Ascending aorta (tissue), 2 donors: ENCODE data around the gene C1QTNF5. TPM values are rescaled to one million over a fixed set of nuclear protein-coding genes. Genes with fewer than 3 reads are reported as not detected.

ENCODE experiments used
- DNase-seq, 2 donors: peaks; one replicate each; pipeline ENCODE4 v3.0.0-alpha.2; 2019; ENCODE audit warnings: low spot score in 2 of 2
- H3K27ac ChIP-seq, 2 donors: fragments of 200-600 bp; sonication (generic); one replicate each; pipeline ENCODE4 v1.5.1; 2016 to 2017; ENCODE audit warnings: mild to moderate bottlenecking in 1 of 2
- H3K27me3 ChIP-seq: fragments of 200-600 bp; sonication (generic); one replicate; pipeline ENCODE4 v1.5.1; 2017
- H3K36me3 ChIP-seq, 2 donors: fragments of 200-600 bp; sonication (generic); one replicate each; pipeline ENCODE4 v1.5.1; 2016
- H3K4me1 ChIP-seq, 2 donors: fragments of 200-600 bp; sonication (generic); one replicate each; pipeline ENCODE4 v1.5.1; 2016 to 2017; ENCODE audit warnings: mild to moderate bottlenecking in 1 of 2
- H3K4me3 ChIP-seq, 2 donors: fragments of 200-600 bp; sonication (generic); one replicate each; pipeline ENCODE4 v1.5.1; 2016 to 2017; ENCODE audit warnings: mild to moderate bottlenecking in 1 of 2
- H3K9me3 ChIP-seq, 2 donors: fragments of 200-600 bp; sonication (generic); one replicate each; pipeline ENCODE4 v1.5.1; 2016
- CTCF ChIP-seq, 3 experiments: fragments of 200-600 bp in 2 of 3; fragments of 450-650 bp in 1 of 3; sonication (generic) in 2 of 3; IDR thresholded peaks; one replicate each; pipeline ENCODE4 v1.5.1; 2016 to 2019; ENCODE audit warnings: antibody characterized with exemption in 3 of 3, mild to moderate bottlenecking in 1 of 3, moderate library complexity in 1 of 3
- intact Hi-C: fragments of 100-400 bp; cut with DNase I; formaldehyde crosslinking; loops from one replicate; pipeline ENCODE4 v1.15.1; 2023
- total RNA-seq: library from RNA; depleted of rRNA; stranded (reverse); fragments of >200 nt; gene quantifications from one replicate; pipeline ENCODE4 v1.1.0, GENCODE V29; 2016

Gene C1QTNF5
- total RNA-seq, 1 donor from 2014 or later: 95.8 TPM

DNA sequence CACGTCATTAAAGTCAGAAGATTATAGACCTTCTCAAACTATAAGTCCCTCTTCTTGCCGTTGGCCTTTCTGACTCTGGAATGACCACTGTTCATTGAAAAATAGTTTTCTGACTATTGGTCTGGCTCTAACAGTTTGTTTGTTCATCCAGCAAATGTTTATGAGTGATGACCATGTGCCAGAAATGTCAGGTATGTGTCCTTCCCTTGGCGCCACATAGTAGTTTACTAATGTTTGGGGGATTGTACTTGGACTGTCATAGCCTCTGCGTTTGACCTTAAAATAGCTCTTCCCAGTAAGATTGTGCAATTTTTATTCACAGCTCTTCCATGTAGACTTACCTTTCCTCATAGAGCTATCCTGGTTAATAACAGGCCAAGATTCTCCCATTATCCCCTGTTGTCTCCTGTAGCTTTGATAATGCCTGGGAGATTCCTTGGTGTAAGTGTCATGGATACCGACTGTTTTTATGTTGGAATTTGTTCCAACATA lies 37.4 kb downstream of the C1QTNF5 start:
- H3K4me3 ChIP-seq: no peak overlapping the region
- no peaks in the 10 kb centered on the region for H3K9me3 ChIP-seq
- no peaks in the 10 kb centered on the region for H3K27me3 ChIP-seq
- no peak for TF ChIP-seq CTCF (IDR thresholded peaks at IDR 0.05)
- H3K4me1 ChIP-seq: peaks cover 11 to 29% of the 10 kb centered on the region in 2 donors
- intact Hi-C loops: no loop called here
- H3K36me3 ChIP-seq: peaks cover 26 to 53% of the 10 kb centered on the region in 2 donors
- H3K27ac ChIP-seq: no peak overlapping the region
- no peak for DNase-seq

DNA sequence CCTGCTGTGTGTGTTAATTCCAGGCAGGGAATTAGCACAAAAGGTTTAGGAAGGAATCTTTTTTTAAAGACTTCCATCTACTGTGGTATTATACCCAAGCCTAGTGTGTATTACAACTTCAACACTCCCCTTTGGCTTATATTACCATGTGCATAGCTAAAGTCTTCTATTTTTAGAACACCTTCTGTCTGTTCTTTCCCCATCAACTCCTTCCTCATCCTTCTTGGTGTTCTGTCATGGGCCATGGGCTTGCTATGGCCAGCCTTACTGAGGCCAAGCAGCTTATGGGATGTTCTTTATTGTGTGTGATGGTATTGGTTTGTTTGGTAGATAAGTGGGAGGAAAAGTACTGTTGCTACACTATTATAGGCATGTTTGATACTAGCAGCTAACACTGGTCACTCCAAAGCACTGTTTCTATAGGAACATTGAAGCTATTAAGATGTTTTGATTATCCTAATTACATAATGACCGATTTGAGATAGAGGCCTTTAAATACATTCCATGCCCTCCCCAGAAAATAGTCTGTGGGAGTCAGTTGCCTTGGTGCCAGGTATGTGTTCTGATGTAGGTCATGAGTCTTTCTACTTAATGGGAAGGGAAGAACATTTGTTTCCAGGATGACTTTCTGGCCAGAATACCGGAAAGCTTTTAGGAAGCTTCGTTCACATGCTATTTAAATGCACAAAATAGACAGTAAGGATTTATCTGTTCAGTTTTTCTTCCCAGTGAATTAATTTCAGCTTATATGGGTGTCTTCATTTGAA lies 40.3 kb downstream of the C1QTNF5 start:
- H3K27me3 ChIP-seq: no peaks in the 10 kb centered on the region
- H3K4me3 ChIP-seq: no peak overlapping the region
- intact Hi-C loops: no loop called here
- no peak for DNase-seq
- no peaks in the 10 kb centered on the region for H3K9me3 ChIP-seq
- peaks cover 32 to 66% of the 10 kb centered on the region in 2 donors for H3K36me3 ChIP-seq
- no peak overlapping the region for H3K27ac ChIP-seq
- H3K4me1 ChIP-seq: peaks cover 0 to 5% of the 10 kb centered on the region in 2 donors
- TF ChIP-seq CTCF (IDR thresholded peaks at IDR 0.05): no peak

GRCh38 chr11:119299416-119299815 lies 41.3 kb downstream of the C1QTNF5 start:
- peaks cover 32 to 66% of the 10 kb centered on the region in 2 donors for H3K36me3 ChIP-seq
- H3K27me3 ChIP-seq: no peaks in the 10 kb centered on the region
- intact Hi-C loops: no loop called here
- no peaks in the 10 kb centered on the region for H3K9me3 ChIP-seq
- TF ChIP-seq CTCF (IDR thresholded peaks at IDR 0.05): no peak
- no peak for DNase-seq
- H3K4me3 ChIP-seq: no peak overlapping the region
- H3K27ac ChIP-seq: no peak overlapping the region
- H3K4me1 ChIP-seq: no peaks in the 10 kb centered on the region

DNA sequence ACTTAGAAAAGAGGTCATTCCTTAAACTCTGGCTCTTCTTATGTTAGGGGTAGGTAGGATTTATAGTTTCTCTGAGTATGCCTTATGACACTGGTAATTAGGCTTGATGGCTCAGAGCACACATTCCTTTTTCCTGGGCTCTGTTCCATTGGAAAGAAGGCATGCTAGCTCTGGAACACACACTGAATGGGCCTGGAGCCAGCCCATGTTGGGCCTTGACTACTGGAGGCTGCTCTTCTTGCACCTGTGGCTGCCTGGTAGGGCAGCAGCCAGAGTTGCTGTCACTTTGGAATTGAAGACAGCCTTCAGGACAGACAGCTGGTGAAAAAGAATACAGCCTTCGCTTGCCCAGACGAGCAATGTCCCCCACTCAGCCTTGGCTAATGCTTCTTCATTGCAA lies 42.0 kb downstream of the C1QTNF5 start:
- Histone ChIP-seq H3K4me1 (no peaks in the 10 kb centered on the region), H3K36me3 (peaks cover 29 to 66% of the 10 kb centered on the region in 2 donors), H3K4me3 (no peak overlapping the region), H3K27ac (peak overlapping the region in 1 of 2 donors; percentile 38), H3K27me3 (no peaks in the 10 kb centered on the region), H3K9me3 (no peaks in the 10 kb centered on the region)
- DNase-seq: no peak
- intact Hi-C loops: no loop called here
- no peak for TF ChIP-seq CTCF (IDR thresholded peaks at IDR 0.05)

- Histone ChIP-seq H3K27me3 (no peaks in the 10 kb centered on the region), H3K36me3 (peaks cover 29 to 59% of the 10 kb centered on the region in 2 donors), H3K9me3 (no peaks in the 10 kb centered on the region), H3K4me1 (no peaks in the 10 kb centered on the region), H3K27ac (peak overlapping the region in 1 of 2 donors; percentile 38), H3K4me3 (no peak overlapping the region)
- intact Hi-C loops: no loop called here
- no peak for DNase-seq
- TF ChIP-seq CTCF (IDR thresholded peaks at IDR 0.05): no peak
Measured at GRCh38 chr11:119297938-119298337, 42.7 kb downstream of the C1QTNF5 start.
